Panc1 (cell line): ENCODE results near the gene ASPHD1. TPM values are rescaled to one million over a fixed set of nuclear protein-coding genes. Genes with fewer than 3 reads are reported as not detected.

Experiments
- ATAC-seq: fragments of 200-7000 bp; cut with Tn5 transposase; 2 replicates; pipeline ENCODE4 v1.9.1; 2020; ENCODE audit warnings: mild to moderate bottlenecking, moderate library complexity
- BruUV-seq: library from RNA; stranded (reverse); fragments of 400-500 nt; replicated peaks from 2 replicates; lab custom pipeline; 2021; lab: Mats Ljungman, UMichigan
- CTCF ChIA-PET: fragments of 300-600 bp; sonication (Branson Sonifier 250); formaldehyde crosslinking; loops from one replicate; lab custom pipeline; 2022; ENCODE audit warnings: antibody characterized with exemption; lab: Charles Lee
- POLR2A ChIA-PET: fragments of 300-600 bp; sonication (Branson Sonifier 250); formaldehyde crosslinking; loops from one replicate; lab custom pipeline; 2022; ENCODE audit warnings: antibody characterized with exemption; lab: Charles Lee
- DNase-seq: peaks from one replicate; pipeline ENCODE4 v3.0.0-alpha.2; 2010; ENCODE audit warnings: low read depth, low spot score
- H3K27ac ChIP-seq: 2 replicates; pipeline ENCODE4 v1.5.1; 2011; ENCODE audit warnings: mild to moderate bottlenecking, low read length, inconsistent platforms
- H3K27me3 ChIP-seq: fragments of 200-500 bp; sonication (Bioruptor generic); 2 replicates; pipeline ENCODE4 v1.6.0; 2014; ENCODE audit warnings: low read length, inconsistent platforms; ENCODE audit not compliant: control insufficient read depth, insufficient read depth
- H3K36me3 ChIP-seq: fragments of 200-500 bp; sonication (Bioruptor generic); 2 replicates; pipeline ENCODE4 v1.5.1; 2014; ENCODE audit warnings: inconsistent platforms, mild to moderate bottlenecking, low read length, moderate library complexity; ENCODE audit not compliant: control insufficient read depth, insufficient read depth
- H3K4me1 ChIP-seq: 2 replicates; pipeline ENCODE4 v1.5.1; 2011; ENCODE audit warnings: inconsistent platforms, mild to moderate bottlenecking, low read length, moderate library complexity; ENCODE audit not compliant: control insufficient read depth, insufficient read depth
- H3K4me3 ChIP-seq, 2 experiments: 2 replicates each; pipeline ENCODE4 v1.5.1; 2011 to 2012; ENCODE audit warnings: low read depth in 2 of 2, low read length in 2 of 2, mild to moderate bottlenecking in 2 of 2, inconsistent platforms in 1 of 2, moderate library complexity in 1 of 2
- H3K9me3 ChIP-seq: fragments of 200-500 bp; sonication (Bioruptor generic); 2 replicates; pipeline ENCODE4 v1.5.1; 2014; ENCODE audit warnings: low read depth, mild to moderate bottlenecking, inconsistent platforms, low read length, moderate library complexity; ENCODE audit not compliant: control insufficient read depth, insufficient read depth
- CTCF ChIP-seq: fragments of 450-650 bp; IDR thresholded peaks from 2 replicates; pipeline ENCODE4 v1.5.1; 2017; ENCODE audit warnings: mild to moderate bottlenecking
- POLR2AphosphoS5 ChIP-seq: IDR thresholded peaks from 2 replicates; pipeline ENCODE4 v1.6.1; 2012; ENCODE audit warnings: mild to moderate bottlenecking, low read depth, low read length, moderate library complexity
- REST ChIP-seq, 2 experiments: IDR thresholded peaks; 2 replicates each; pipeline ENCODE4 v1.6.1; 2011 to 2012; ENCODE audit warnings: low read depth in 2 of 2, control low read depth in 1 of 2, low read length in 1 of 2, mild to moderate bottlenecking in 1 of 2, moderate library complexity in 1 of 2; ENCODE audit not compliant: insufficient read depth in 1 of 2
- SIN3A ChIP-seq: IDR thresholded peaks from 2 replicates; pipeline ENCODE4 v1.6.1; 2012; ENCODE audit warnings: low read depth, mild to moderate bottlenecking, low read length, moderate library complexity, borderline replicate concordance; ENCODE audit not compliant: insufficient read depth
- TCF7L2 ChIP-seq: IDR thresholded peaks from 2 replicates; pipeline ENCODE4 v1.6.1; 2011; ENCODE audit warnings: mild to moderate bottlenecking, low read depth, low read length, inconsistent platforms
- in situ Hi-C: cut with HindIII; loops from 2 replicates; pipeline ENCODE4 v1.10.0; 2016; ENCODE audit warnings: low sequenced_read_pairs, low pct_unique_long_range_greater_than_20kb
- intact Hi-C: fragments of 100-400 bp; cut with micrococcal nuclease; formaldehyde crosslinking; loops from one replicate; pipeline ENCODE4 v1.10.0; 2022; ENCODE audit not compliant: unreplicated experiment
- total RNA-seq: library from RNA; stranded (reverse); gene quantifications from one replicate; pipeline ENCODE4 v1.2.1, GENCODE V29; 2021; ENCODE audit not compliant: unreplicated experiment

The ASPHD1 gene
- total RNA-seq, 1 experiment from 2014 or later = 87.0 TPM

- TF ChIP-seq CTCF = no peak
- no peak for TF ChIP-seq SIN3A
- no peak for TF ChIP-seq TCF7L2
- TF ChIP-seq POLR2AphosphoS5 = no peak
- no peak for TF ChIP-seq REST (IDR thresholded peaks at IDR 0.05; ENCODE audit: insufficient read depth in 1 of 2, low read depth in 2 of 2, low read length in 1 of 2)
- ChIA-PET CTCF (no interaction called here), POLR2A (no interaction called here)
- Histone ChIP-seq H3K9me3 (peaks cover 4% of the 10 kb centered on the region; the same call in 1 of the 2 replicates), H3K4me3 (no peak overlapping the region), H3K27ac (peak overlapping the region; percentile 21; the same call in 1 of the 2 replicates), H3K36me3 (no peaks in the 10 kb centered on the region), H3K4me1 (no peaks in the 10 kb centered on the region), H3K27me3 (no peaks in the 10 kb centered on the region)
- in situ Hi-C loops (no loop called here), intact Hi-C loops (no loop called here)
- ATAC-seq (peak; percentile 68), DNase-seq (no peak)
- no TSS peak for BruUV-seq
Observed at GRCh38 chr16:29951625-29952365, 51.5 kb downstream of the ASPHD1 start.

Other genes with a start within 250 kb of the ASPHD1 start
- 1.3 TPM for gene SPN, start 237.2 kb upstream of the ASPHD1 start, total RNA-seq
- 27.9 TPM for gene QPRT, start 221.3 kb upstream of the ASPHD1 start, total RNA-seq
- 0.18 TPM for gene C16orf54, start 154.5 kb upstream of the ASPHD1 start, total RNA-seq
- gene ZG16, start 122.2 kb upstream of the ASPHD1 start, total RNA-seq = not detected
- 111 TPM for gene KIF22, start 109.7 kb upstream of the ASPHD1 start, total RNA-seq
- 426 TPM for gene MAZ, start 94.0 kb upstream of the ASPHD1 start, total RNA-seq
- 9.7 TPM for gene PRRT2, start 88.3 kb upstream of the ASPHD1 start, total RNA-seq
- gene PAGR1, start 84.3 kb upstream of the ASPHD1 start, total RNA-seq = 42.5 TPM
- 107 TPM for gene MVP, start 80.0 kb upstream of the ASPHD1 start, total RNA-seq
- 71.6 TPM for gene CDIPT, start 37.3 kb upstream of the ASPHD1 start, total RNA-seq
- gene SEZ6L2, start 938 bp upstream of the ASPHD1 start, total RNA-seq = 70.7 TPM
- 45.7 TPM for gene KCTD13, start 25.7 kb downstream of the ASPHD1 start, total RNA-seq
- gene TMEM219, start 61.6 kb downstream of the ASPHD1 start, total RNA-seq = 161 TPM
- gene TAOK2, start 73.4 kb downstream of the ASPHD1 start, total RNA-seq = 99.4 TPM
- 25.3 TPM for gene HIRIP3, start 95.1 kb downstream of the ASPHD1 start, total RNA-seq
- gene INO80E, start 95.8 kb downstream of the ASPHD1 start, total RNA-seq = 104 TPM
- gene DOC2A, start 110.5 kb downstream of the ASPHD1 start, total RNA-seq = 3.2 TPM
- not detected for gene C16orf92, start 122.7 kb downstream of the ASPHD1 start, total RNA-seq
- 3.5 TPM for gene TLCD3B, start 130.8 kb downstream of the ASPHD1 start, total RNA-seq
- gene ALDOA, start 165.3 kb downstream of the ASPHD1 start, total RNA-seq = 2,516 TPM
- gene PPP4C, start 175.5 kb downstream of the ASPHD1 start, total RNA-seq = 186 TPM
- 0.46 TPM for gene TBX6, start 191.4 kb downstream of the ASPHD1 start, total RNA-seq
- gene YPEL3, start 195.7 kb downstream of the ASPHD1 start, total RNA-seq = 0.69 TPM
- 2.5 TPM for gene GDPD3, start 213.0 kb downstream of the ASPHD1 start, total RNA-seq
- 47.1 TPM for gene MAPK3, start 222.7 kb downstream of the ASPHD1 start, total RNA-seq